HepG2 (cell line): ENCODE measurements around the gene RER1. TPM values are rescaled to one million over a fixed set of nuclear protein-coding genes. Genes with fewer than 3 reads are reported as not detected.

Experiments used
- ATF6 ChIP-seq: sonication (generic); formaldehyde crosslinking; conservative IDR thresholded peaks from 2 replicates; pipeline ENCODE4 v1.4.0; 2020; ENCODE audit warnings: missing genetic modification reagents
- CEBPZ ChIP-seq: IDR thresholded peaks from 2 replicates; pipeline ENCODE4 v1.6.1; 2012; ENCODE audit warnings: low read length, improper control_type of control experiment
- E2F2 ChIP-seq: sonication (generic); formaldehyde crosslinking; IDR thresholded peaks from 2 replicates; pipeline ENCODE4 v1.4.0; 2020; ENCODE audit warnings: missing genetic modification reagents, borderline replicate concordance
- FOXK1 ChIP-seq: sonication (generic); formaldehyde crosslinking; IDR thresholded peaks from 2 replicates; pipeline ENCODE4 v1.4.0; 2020; ENCODE audit warnings: low read depth, missing genetic modification reagents, borderline replicate concordance
- HMGXB3 ChIP-seq: sonication (generic); formaldehyde crosslinking; IDR thresholded peaks from 2 replicates; pipeline ENCODE4 v1.4.0; 2020; ENCODE audit warnings: missing genetic modification reagents, borderline replicate concordance
- HNRNPH1 ChIP-seq: fragments of 200-400 bp; formaldehyde crosslinking; optimal IDR thresholded peaks from 2 replicates; pipeline ENCODE3; 2017; ENCODE audit warnings: mild to moderate bottlenecking, low read depth, low read length
- MED13 ChIP-seq: sonication (generic); formaldehyde crosslinking; IDR thresholded peaks from 2 replicates; pipeline ENCODE4 v1.5.0; 2020; ENCODE audit warnings: missing genetic modification reagents
- NFATC3 ChIP-seq: sonication (generic); formaldehyde crosslinking; IDR thresholded peaks from 2 replicates; pipeline ENCODE4 v1.5.1; 2020; ENCODE audit warnings: mild to moderate bottlenecking, missing genetic modification reagents
- RNF2 ChIP-seq: fragments of 450-650 bp; conservative IDR thresholded peaks from 2 replicates; pipeline ENCODE4 v1.6.1; 2016; ENCODE audit warnings: low read depth
- THAP11 ChIP-seq: IDR thresholded peaks from 2 replicates; pipeline ENCODE4 v1.6.1; 2016; ENCODE audit warnings: missing biosample characterization, missing genetic modification reagents
- ZBTB1 ChIP-seq: sonication (generic); formaldehyde crosslinking; IDR thresholded peaks from 2 replicates; pipeline ENCODE4 v1.4.0; 2020; ENCODE audit warnings: missing genetic modification reagents, borderline replicate concordance
- ZNF143 ChIP-seq: sonication (generic); formaldehyde crosslinking; IDR thresholded peaks from 2 replicates; pipeline ENCODE4 v1.4.0; 2020; ENCODE audit warnings: missing genetic modification reagents
- ZNF296 ChIP-seq: sonication (generic); formaldehyde crosslinking; conservative IDR thresholded peaks from 2 replicates; pipeline ENCODE4 v1.5.0; 2020; ENCODE audit warnings: mild to moderate bottlenecking, missing genetic modification reagents
- polyA plus RNA-seq, 8 experiments: library from polyadenylated mRNA; depleted of rRNA in 3 of 8; stranded (reverse) in 7 of 8; unstranded in 1 of 8; fragments of >200 nt; fragmentation: Illumina TruSeq in 4 of 8; extraction: Trizol in 4 of 8; gene quantifications; 2 replicates each; pipeline versions ENCODE4 v1.2.1 to v1.2.3, GENCODE V29; 2011 to 2016; ENCODE audit warnings: low read depth in 4 of 8, missing spikeins in 1 of 8, mixed read lengths in 1 of 8; ENCODE audit not compliant: insufficient read depth in 1 of 8
- total RNA-seq, 5 experiments: library from RNA; depleted of rRNA; stranded (reverse); fragments of >200 nt; fragmentation: Illumina TruSeq; extraction: Trizol; gene quantifications; 2 replicates each; pipeline ENCODE4 v1.2.3, GENCODE V29; 2016; ENCODE audit warnings: low read depth in 1 of 5
- TF ChIP-seq, protein P1 (sequence below): sonication (generic); formaldehyde crosslinking; IDR thresholded peaks from 2 replicates; pipeline ENCODE4 v1.5.1; 2020; ENCODE audit warnings: mild to moderate bottlenecking, moderate library complexity, missing genetic modification reagents

The RER1 gene
- total and polyA plus RNA-seq, 2 of the 13 experiments (the other 11 are each of a cell fraction or from before 2014, with no cell fraction given) = 128 to 164 TPM

- no peak for TF ChIP-seq NFATC3
- TF ChIP-seq, protein P1, sequence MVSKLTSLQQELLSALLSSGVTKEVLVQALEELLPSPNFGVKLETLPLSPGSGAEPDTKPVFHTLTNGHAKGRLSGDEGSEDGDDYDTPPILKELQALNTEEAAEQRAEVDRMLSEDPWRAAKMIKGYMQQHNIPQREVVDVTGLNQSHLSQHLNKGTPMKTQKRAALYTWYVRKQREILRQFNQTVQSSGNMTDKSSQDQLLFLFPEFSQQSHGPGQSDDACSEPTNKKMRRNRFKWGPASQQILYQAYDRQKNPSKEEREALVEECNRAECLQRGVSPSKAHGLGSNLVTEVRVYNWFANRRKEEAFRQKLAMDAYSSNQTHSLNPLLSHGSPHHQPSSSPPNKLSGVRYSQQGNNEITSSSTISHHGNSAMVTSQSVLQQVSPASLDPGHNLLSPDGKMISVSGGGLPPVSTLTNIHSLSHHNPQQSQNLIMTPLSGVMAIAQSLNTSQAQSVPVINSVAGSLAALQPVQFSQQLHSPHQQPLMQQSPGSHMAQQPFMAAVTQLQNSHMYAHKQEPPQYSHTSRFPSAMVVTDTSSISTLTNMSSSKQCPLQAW = peak; percentile 60; the same call in 1 of the 2 replicates
- TF ChIP-seq MED13 = no peak
- TF ChIP-seq E2F2 (CRISPR knock-in tag) = no peak
- TF ChIP-seq ZBTB1 (CRISPR knock-in tag) = no peak
- no peak for TF ChIP-seq HNRNPH1
- TF ChIP-seq ZNF143 (CRISPR knock-in tag) = no peak
- no peak for TF ChIP-seq FOXK1 (CRISPR knock-in tag)
- no peak for TF ChIP-seq HMGXB3 (CRISPR knock-in tag)
- TF ChIP-seq THAP11 = no peak
- no peak for TF ChIP-seq ZNF296 (CRISPR knock-in tag)
- no peak for TF ChIP-seq CEBPZ
- TF ChIP-seq ATF6 = no peak
- no peak for TF ChIP-seq RNF2
Measured at GRCh38 chr1:2384130-2384860, 7.3 kb upstream of the RER1 start (continued).
